GM12873 (cell line): ENCODE data around the gene CCL19.

Experiments
- TF ChIP-seq, protein P1 (sequence below): IDR thresholded peaks from 2 replicates; pipeline ENCODE4 v1.5.1; 2012; ENCODE audit warnings: low read depth, mild to moderate bottlenecking, moderate library complexity, low read length, control low read depth; ENCODE audit not compliant: insufficient read depth; ENCODE audit errors: missing control alignments

CCL19 gene

DNA sequence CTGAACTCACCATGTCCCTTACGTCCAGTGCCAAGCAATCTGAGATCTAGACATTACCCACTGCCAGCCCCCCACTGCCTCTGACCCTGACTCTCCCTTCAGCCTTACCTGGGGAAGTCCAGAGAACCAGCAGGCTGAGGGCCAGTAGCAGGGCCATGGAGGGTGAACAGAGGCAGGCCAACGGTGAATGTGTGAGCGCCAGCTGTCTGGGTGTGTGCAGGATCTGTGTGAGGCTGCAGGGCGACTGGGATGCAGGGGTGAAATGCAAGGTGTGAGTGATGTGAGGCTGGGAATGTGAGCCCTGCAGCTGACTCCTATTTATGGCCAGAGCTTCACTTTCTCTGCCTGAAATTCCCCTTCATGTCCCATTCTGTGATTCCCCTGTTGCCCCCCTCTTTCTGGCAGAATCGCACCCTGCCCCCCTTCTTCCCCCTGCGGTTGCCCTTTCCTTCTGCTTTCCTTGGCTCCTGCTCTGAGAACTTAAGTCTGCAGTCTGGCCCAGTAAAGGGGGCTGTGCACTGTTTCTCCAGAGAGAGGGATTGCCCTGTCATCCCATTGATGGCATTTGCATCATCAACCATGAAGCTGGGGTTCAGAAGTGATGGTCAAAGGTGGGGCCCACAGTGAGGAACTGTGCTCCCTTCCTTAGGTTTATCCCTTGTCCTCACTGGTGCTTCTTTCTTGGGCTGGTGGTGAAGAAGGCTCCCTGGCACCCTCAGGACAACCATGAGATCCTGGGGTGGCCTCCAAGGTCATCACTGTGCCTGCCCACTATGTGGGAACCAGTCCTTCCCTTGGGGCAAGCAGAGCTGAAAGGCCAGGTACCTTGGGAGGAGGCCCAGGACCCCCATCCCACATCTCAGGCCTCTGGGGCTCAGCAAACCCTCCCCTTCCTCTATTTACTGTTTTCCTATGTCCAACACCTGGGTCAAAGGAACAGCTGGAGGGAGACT, at the start of gene CCL19:
TSS of gene CCL19 (minus strand) at position 294 of the 953 bp plus-strand sequence. CDS start at position 157, 137 bp downstream.
- TF ChIP-seq, protein P1, sequence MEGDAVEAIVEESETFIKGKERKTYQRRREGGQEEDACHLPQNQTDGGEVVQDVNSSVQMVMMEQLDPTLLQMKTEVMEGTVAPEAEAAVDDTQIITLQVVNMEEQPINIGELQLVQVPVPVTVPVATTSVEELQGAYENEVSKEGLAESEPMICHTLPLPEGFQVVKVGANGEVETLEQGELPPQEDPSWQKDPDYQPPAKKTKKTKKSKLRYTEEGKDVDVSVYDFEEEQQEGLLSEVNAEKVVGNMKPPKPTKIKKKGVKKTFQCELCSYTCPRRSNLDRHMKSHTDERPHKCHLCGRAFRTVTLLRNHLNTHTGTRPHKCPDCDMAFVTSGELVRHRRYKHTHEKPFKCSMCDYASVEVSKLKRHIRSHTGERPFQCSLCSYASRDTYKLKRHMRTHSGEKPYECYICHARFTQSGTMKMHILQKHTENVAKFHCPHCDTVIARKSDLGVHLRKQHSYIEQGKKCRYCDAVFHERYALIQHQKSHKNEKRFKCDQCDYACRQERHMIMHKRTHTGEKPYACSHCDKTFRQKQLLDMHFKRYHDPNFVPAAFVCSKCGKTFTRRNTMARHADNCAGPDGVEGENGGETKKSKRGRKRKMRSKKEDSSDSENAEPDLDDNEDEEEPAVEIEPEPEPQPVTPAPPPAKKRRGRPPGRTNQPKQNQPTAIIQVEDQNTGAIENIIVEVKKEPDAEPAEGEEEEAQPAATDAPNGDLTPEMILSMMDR: no peak

DNA sequence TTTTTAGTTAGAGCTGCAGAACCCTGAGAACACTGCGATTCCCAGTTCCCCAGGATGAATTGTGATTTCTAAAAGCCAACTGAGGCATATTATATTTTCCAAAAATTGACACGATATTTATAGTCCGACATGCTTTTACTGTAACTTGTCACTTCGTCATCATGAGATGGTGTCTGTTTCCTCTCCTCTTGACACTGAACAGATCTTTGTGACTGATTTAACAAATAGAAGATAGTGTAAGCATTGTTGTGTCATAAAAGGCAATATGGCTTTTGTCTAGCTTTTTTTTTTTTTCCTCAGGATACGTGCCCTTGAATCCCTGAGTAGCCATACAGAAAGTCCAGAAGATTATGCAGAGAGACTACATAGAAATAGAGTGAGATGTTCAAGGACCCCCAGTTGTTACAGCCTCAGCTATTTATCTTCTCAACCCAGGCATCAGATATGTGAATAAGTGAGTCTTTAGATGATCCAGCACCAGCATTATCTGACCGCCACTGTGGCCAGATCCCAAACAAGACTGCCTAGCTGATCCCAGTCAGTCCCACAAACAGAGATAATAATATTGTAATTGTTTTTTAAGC, 46.7 kb upstream of the CCL19 start:
- TF ChIP-seq, protein P1: no peak

DNA sequence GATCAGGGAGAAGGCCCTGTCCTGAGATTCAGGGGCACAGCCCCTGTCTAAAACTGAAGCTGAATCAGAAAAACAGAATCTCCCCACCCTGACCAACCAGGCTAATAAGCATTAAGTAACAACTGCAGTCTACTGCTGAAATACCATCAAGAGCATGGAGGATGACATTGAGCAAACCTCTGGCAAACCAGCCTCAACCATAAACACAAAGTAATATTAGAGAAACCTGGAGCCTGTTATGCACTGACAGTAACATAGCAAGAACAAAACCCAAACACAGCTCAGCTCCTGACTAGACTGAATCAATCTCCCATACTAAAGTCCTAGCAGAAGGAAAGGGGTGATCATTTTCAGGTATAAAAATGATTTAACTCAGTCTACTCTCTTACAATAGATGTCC, 43.6 kb upstream of the CCL19 start:
- TF ChIP-seq, protein P1: no peak

DNA sequence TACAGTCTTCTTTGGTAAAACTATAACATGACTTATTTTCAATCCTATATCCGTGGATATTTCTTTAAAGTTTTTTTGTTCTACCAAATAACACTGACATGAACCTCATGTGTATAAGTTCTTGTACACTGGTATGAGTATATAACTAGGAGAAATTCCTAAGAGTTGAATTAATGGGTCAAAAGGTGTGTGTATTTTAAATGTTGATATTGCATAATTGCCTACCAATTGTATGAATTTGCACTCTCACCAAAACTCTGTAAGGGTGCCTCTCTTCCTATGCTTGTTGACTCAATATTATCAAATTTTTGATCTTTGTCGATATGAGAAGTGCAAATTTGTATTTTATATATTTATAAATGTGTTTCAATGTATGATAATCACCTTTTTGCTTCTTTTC, 41.8 kb upstream of the CCL19 start:
- TF ChIP-seq, protein P1: no peak

DNA sequence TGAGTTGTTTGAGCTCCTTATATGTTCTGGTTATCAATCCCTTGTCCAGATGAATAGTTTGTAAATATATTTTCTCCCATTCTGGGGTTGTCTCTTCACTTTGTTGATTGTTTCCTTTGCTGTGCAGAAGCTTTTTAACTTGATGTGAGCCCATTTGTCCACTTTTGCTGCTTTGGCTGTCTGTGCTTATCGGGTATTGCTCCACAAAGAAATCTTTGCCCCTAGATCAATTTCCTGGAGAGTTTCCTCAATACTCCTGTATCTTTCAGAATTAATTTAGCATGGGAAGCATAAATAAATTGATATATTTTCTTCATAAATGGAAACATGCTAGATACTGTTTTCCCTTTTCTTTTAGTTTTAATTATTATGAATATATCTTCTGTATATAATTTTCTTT, 41.4 kb upstream of the CCL19 start:
- TF ChIP-seq, protein P1: no peak

DNA sequence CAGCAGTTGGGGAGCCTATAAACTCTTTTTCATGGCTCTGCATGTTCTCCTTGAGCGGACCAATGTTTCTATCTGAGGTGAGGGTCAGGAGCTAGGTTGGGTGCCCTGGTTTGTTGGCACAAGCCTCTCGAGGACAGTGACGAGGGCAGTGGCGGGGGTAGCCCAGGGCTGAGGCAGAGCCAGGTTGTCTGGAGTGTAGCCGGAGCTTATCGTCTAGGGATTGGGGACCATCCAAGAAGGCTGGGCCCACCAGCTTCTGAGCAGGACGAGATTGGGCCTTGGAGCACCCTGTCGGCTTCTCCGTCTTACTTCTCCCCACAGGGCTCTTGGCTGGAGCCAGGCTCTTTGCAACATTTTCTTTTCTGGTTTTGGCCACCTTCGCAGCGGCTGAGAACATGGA, 32.1 kb upstream of the CCL19 start:
- TF ChIP-seq, protein P1: no peak

DNA sequence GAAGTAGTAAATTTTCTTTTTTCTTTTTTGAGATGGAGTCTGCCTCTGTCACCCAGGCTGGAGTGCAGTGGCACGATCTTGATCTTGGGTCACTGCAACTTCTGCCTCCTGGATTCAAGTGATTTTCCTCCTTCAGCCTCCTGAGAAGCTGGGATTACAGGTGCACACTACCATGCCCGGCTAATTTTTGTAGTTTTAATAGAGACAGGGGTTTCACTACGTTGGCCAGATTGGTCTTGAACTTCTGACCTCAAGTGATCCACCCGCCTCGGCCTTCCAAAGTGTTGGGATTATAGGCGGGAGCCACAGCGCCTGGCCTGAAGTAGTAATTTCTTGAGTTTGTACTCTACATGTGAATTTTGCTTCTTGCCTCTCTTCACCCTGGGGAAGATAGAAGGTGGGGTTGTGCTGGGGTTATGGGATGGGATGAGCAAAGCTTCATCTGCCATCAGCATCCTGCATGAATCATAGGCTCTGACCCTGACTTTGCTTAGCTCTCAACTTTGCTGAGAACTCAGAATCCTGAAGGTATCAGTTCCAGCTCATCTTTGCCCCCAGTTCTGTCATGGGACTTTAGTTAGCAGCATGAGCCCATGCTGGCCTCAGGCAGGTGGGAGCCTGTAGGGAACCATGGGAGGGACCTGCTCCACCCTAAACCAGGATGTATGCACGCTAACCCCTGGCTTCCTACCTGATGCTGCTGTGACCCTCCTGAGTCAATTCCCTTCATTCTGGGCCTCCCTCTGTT, 28.1 kb upstream of the CCL19 start:
- TF ChIP-seq, protein P1: no peak
